SK-N-MC (cell line): ENCODE measurements around the gene ENTR1.

Experiments used
- EZH2 ChIP-seq: fragments of 200-600 bp; sonication (generic); IDR thresholded peaks from one replicate; pipeline ENCODE4 v1.6.1; 2017; ENCODE audit warnings: antibody characterized with exemption
- FOXP2 ChIP-seq: optimal IDR thresholded peaks from 2 replicates; pipeline ENCODE3; 2011; ENCODE audit warnings: mild to moderate bottlenecking, moderate library complexity; ENCODE audit not compliant: insufficient read depth; ENCODE audit errors: extremely low read length, control extremely low read depth
- POLR2AphosphoS5 ChIP-seq: IDR thresholded peaks from 2 replicates; pipeline ENCODE4 v1.6.1; 2012; ENCODE audit warnings: mild to moderate bottlenecking, low read depth, low read length, borderline replicate concordance

DNA sequence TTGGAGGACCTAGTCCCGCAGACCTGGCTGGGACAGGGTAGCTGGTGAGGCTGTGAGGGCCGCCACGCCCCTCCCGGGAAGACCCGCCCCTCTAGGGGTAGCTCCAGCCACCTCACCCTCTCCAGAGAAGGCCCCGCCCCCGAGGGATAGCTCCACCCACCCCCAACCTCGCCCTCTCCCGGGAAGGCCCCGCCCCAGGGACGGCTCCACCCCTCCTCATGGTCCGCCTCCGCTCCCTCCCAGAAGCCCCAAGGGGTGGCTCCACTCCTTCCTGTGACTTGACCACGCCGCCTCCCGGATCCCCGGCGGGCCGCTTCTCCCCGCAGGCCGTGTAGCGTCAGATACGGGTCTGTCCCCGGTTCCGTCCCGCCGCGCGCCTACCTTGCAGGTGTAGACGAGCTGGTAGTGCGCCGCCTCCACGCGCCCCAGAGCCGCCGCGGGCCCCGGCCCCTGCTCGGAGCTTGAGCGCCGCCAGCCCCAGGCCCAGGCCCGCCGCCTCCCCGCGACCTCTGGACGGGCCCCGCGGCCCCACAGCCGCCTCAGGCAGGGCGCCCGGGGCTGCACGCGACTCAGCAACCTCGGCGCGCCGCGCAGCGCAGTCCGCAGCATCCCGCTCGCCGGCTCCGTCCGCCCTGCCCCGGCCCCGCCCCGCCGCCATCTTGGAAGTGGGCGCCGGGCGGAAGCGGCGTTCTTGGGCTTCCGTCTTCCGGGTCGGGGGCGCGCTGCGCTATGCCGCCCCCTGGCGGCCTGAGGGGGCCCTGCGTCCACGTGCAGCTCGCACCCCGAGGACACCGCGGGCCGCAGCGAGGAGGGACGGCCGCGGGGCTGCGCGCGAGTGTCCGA is 47.1 kb downstream of the ENTR1 start, which contains the start of gene DNLZ:
- TF ChIP-seq EZH2, result no peak
- TF ChIP-seq POLR2AphosphoS5, result peak; percentile 87
- no peak for TF ChIP-seq FOXP2
